ENCODE data around the gene FHIP1A. TPM values are rescaled to one million over a fixed set of nuclear protein-coding genes. Genes with fewer than 3 reads are reported as not detected.

Gene FHIP1A
- total RNA-seq, 2 experiments from 2014 or later: 0.05 to 0.18 TPM

DNA sequence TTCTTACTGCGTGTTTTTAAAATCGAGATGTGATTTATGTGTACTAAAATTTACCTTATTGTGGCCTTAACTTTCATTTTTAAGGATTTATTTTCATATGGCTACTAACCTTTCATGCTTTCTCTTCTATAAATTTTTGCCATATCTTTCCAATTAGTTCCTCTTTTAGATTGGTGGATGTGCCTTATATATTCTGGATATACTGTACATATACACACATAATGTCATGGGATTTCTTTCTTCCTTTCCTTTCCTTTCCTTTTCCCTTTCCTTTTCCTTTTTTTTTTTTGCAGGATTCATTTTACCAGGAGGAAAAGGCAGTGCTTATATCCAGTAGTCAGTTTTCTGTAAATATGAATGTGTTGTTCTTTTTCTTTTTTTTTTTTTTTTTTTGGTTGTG is 37.2 kb downstream of the FHIP1A start:
- H3K36me3 Mint-ChIP-seq (ENCODE audit: low read depth): no peaks in the 10 kb centered on the region
- H3K4me3 Mint-ChIP-seq: no peak overlapping the region
- DNase-seq: no peak
- H3K27ac Mint-ChIP-seq: no peak overlapping the region
- ChIA-PET CTCF (no interaction called here), POLR2A (no interaction called here)
- no peaks in the 10 kb centered on the region for H3K4me1 Mint-ChIP-seq
- peaks cover 12% of the 10 kb centered on the region for H3K27me3 Mint-ChIP-seq
- H3K9me3 Mint-ChIP-seq: no peaks in the 10 kb centered on the region

- Mint-ChIP-seq H3K36me3 (ENCODE audit: low read depth) (no peaks in the 10 kb centered on the region), H3K27me3 (peaks cover 1% of the 10 kb centered on the region), H3K27ac (no peak overlapping the region), H3K4me3 (no peak overlapping the region), H3K4me1 (no peaks in the 10 kb centered on the region), H3K9me3 (no peaks in the 10 kb centered on the region)
- no peak for DNase-seq
- ChIA-PET POLR2A (no interaction called here), CTCF (no interaction called here)
Observed at GRCh38 chr4:151454513-151454912, 45.5 kb downstream of the FHIP1A start.

GRCh38 chr4:151455212-151455611 is 46.2 kb downstream of the FHIP1A start:
- H3K36me3 Mint-ChIP-seq (ENCODE audit: low read depth): no peaks in the 10 kb centered on the region
- ChIA-PET POLR2A (no interaction called here), CTCF (no interaction called here)
- no peaks in the 10 kb centered on the region for H3K4me1 Mint-ChIP-seq
- no peak for DNase-seq
- peaks cover 1% of the 10 kb centered on the region for H3K27me3 Mint-ChIP-seq
- no peak overlapping the region for H3K4me3 Mint-ChIP-seq
- H3K9me3 Mint-ChIP-seq: no peaks in the 10 kb centered on the region
- H3K27ac Mint-ChIP-seq: no peak overlapping the region

- Mint-ChIP-seq H3K27ac (no peak overlapping the region), H3K4me3 (no peak overlapping the region), H3K9me3 (no peaks in the 10 kb centered on the region), H3K36me3 (ENCODE audit: low read depth) (no peaks in the 10 kb centered on the region), H3K4me1 (no peaks in the 10 kb centered on the region), H3K27me3 (peaks cover 1% of the 10 kb centered on the region)
- ChIA-PET POLR2A (no interaction called here), CTCF (no interaction called here)
- no peak for DNase-seq
Observed at GRCh38 chr4:151458148-151458547, 49.2 kb downstream of the FHIP1A start.

Other genes starting within 250 kb of the FHIP1A start
- gene PRSS48, start 132.0 kb upstream of the FHIP1A start, total RNA-seq: not detected
- not detected for gene SH3D19, start 83.6 kb upstream of the FHIP1A start, total RNA-seq

All from activated CD4-positive, alpha-beta memory T cell treated with anti-CD3 and anti-CD28 coated beads, Interleukin-2, amount 10 ng/mL, durations not matched to agents 7 days and 5 days (primary cell).